Middle frontal gyrus (tissue), 1 donor: ENCODE data around the gene TMSB10.
"Not testable (repeated sequence)": the region's sequence is repeated elsewhere in the genome, so short reads cannot be mapped to it uniquely, and the experiment has no call there.

ENCODE experiments used
- DNase-seq: peaks from one replicate; pipeline ENCODE4 v3.0.0-alpha.2; 2015; ENCODE audit warnings: low spot score; ENCODE audit errors: extremely low spot score

Gene TMSB10

DNA sequence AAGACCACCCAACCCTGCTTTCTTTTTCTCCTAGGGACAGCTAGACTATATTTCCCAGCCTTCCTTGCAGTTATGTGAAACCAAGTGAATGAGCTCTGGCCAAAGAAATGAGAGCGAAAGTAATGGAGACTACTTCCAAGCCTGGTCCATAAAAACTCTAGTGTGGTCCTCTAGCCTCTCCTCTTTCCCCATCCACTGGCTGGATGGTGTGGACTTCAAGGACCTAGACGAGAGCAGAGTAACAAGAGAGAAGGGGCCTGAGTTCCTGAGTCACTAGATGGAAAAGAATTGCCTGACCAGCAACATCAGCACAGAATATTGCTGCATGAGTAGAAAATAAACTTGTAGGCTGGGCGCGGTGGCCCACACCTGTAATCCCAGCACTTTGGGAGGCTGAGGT is 2.9 kb upstream of the TMSB10 start:
- no peak for DNase-seq

DNA sequence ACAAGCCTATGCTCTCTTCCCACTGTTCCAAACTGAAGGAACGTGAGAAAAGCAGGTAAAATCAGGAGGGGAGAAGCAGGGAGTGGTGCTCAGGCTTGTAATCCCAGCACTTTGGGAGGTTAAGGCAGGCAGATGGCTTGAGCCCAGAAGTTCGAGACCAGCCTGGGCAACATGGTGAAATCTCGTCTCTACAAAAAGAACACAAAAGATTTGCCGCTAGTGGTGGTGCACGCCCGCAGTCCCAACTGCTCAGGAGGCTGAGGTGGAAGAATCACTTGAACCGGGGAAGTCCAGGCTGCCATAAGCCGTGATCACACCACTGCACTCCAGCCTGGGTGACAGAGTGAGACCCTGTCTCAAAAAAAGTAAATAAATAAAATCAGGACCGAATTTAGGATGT is 1.3 kb upstream of the TMSB10 start:
- no peak for DNase-seq

DNA sequence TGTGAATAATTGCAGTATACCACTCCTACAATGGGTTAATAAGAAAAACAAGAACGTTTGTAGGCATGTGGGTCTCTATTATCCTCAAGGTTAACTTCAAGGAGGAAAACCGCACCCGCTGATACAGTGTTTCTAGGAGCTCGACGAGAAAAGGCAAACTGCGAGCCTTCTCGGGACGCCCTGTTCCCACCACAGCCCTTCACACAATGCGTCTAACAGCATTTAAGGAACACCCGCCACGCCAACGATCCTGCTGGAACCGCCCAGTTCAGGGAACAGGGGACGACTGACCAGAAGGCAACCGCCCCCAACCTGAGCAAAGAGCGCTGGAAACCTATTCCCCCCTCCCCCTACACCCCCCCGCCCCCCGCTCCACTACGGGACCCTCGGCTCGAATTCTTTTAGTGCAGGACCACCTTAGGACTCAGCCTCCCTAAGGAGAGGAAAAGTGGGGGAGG is 710 bp upstream of the TMSB10 start:
- no peak for DNase-seq

DNA sequence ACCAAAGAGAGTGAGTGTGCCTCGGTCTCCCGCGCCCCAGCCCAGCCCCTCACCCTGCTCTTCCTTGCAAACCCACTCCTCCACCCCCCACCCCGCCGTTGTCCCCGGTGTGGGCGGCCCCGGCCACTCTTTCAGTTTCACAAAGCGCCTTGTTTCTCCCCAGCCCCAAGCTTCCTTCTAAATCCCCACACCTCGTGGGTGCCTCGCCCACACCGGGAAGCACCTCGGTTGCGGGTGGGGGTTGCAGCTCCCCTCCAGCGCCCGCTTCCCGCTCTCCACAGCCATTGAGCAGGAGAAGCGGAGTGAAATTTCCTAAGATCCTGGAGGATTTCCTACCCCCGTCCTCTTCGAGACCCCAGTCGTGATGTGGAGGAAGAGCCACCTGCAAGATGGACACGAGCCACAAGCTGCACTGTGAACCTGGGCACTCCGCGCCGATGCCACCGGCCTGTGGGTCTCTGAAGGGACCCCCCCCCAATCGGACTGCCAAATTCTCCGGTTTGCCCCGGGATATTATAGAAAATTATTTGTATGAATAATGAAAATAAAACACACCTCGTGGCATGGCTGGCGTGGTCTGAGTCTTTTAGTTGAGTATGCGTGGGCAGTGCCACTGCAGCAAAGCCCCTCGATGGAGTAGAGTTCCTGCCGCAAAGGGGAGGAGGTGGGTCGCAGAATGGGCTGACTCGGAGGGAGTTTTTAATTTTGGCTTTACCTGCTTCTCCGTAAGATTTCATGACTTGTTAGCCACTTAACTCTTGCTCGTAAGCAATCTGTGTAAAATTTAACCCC is 848 bp downstream of the TMSB10 start:
- no peak for DNase-seq

GRCh38 chr2:84906900-84907714 is 1.7 kb downstream of the TMSB10 start:
- no peak for DNase-seq

- no peak for DNase-seq
These were observed 3.7 kb downstream of the TMSB10 start for GRCh38 chr2:84908948-84909713.

DNA sequence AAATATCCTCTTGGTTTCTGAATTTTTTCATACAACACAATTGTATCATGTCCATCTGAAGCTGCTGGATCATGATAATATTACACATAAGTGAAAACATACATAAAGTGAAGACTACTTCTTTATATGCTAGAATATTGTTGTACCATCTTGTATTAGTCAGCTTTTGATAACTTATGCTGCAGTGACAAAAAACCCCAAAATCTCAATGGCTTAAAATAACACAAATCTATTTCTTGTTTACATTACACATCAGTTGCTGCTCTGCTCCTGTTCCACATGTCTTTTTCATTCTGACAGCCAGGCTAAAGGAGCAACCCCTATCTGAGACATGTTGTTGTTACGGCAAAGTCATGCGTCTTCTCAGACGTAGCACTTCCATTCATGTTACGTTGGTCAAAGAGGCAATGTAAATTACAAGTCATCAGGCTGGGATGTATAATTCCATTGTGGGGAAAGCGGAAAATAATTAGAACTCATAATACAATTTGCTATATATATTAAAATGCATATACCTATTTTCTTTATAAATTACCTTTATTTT is 5.8 kb downstream of the TMSB10 start:
- DNase-seq = no peak

GRCh38 chr2:84912984-84913383 is 7.5 kb downstream of the TMSB10 start:
- DNase-seq = no peak

GRCh38 chr2:84914334-84914733 is 8.9 kb downstream of the TMSB10 start:
- no peak for DNase-seq

DNA sequence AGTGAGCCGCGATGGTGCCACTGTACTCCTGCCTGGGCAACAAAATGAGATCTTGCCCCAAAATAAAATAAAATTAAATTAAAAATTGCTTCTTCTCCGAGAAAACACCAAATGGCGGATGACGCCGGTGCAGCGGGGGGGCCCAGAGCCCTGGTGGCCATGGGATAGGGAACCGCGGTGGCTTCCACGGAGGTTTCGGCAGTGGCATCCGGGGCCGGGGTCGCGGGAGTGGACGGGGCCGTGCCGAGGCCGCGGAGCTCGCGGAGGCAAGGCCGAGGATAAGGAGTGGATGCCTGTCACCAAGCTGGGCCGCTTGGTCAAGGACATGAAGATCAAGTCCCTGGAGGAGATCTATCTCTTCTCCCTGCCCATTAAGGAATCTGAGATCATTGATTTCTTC is 10.2 kb downstream of the TMSB10 start:
- not testable (repeated sequence) for DNase-seq

DNA sequence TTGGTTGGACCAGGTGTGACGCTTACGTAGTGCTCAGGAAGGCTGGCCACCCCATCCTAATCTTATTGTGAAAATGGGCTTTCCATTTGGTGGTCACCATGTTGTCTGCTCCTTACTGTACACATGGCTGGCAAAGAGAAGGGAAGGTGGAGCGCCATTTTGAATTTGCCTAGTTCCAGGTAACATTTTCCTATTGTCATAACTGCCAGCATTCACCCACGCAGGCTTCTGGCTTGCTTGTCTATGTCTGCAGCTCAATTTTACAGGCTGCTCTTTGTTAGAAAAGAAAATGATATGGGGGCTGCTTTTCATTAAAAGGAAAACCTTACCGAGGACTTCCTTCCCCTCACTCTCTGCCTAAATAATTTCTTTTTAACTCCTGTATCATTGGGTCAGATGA is 12.4 kb downstream of the TMSB10 start:
- not testable (repeated sequence) for DNase-seq

- no peak for DNase-seq
These were observed 13.0 kb downstream of the TMSB10 start for GRCh38 chr2:84918430-84918829.

- DNase-seq = no peak
These were observed 14.6 kb downstream of the TMSB10 start for GRCh38 chr2:84919885-84920580.

DNA sequence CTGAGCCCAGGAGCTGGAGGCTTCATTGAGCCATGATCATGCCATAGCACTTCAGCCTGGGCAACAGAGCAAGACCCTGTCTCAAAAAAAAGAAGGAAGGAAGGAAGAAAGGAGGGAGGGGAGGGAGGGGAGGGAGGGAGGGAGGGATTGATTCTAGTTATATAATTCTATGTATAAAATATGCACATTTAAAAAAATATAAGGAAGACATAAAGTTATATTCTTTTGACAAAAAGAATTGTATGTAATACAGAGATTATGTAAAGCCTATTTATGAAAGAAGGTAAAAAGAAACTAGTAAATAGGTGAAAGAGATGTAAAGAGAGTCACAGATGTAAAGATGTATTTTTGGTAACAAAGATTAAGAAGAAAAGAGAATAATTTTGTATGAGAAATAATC is 17.6 kb downstream of the TMSB10 start:
- DNase-seq = no peak

GRCh38 chr2:84924173-84925106 is 19.0 kb downstream of the TMSB10 start:
- DNase-seq = no peak

- DNase-seq = no peak
These were observed 19.9 kb downstream of the TMSB10 start for GRCh38 chr2:84925336-84925723.

- DNase-seq = peak; percentile 70
These were observed 20.4 kb downstream of the TMSB10 start for GRCh38 chr2:84925724-84926376.

DNA sequence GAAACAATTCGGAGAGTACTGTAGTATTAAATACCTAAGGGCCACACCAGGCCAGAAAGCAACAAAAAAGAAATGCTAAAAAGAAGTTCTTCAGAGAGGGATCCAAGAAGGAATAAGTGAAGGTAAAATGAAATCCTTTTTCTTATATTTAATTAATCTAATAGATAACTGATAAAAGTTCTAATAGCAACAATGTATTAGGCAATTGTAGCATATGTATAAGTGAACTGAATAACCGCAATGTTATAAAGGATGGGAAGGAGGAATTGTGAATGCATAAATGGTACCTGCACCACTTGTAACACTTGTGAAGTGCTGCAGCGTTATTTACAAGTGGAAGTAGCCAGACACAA is 21.8 kb downstream of the TMSB10 start:
- no peak for DNase-seq

DNA sequence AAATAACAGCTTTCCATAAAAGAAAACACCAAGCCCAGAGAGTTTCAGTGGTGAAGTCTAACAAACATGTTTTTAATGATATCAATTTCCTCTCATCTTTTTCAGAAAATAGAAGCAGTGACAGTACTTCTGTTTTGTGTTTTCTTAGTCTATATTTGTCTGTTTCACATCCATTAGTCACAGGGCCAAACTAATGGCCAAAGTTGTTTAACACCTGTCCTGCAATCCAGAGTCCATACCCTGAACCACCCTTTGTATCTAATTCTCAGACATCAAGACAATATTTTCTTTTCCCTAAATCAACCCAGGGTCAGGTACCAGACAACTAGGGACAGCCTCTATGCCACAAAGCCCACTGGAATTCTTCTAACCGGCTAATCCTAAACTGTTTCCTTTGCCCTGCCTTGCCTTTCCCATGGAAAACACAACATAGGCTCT is 25.9 kb downstream of the TMSB10 start:
- DNase-seq = no peak
